GM12875 (cell line): Measurements from ENCODE around the gene NLK.
"Not testable (repeated sequence)": the region's sequence is repeated elsewhere in the genome, so short reads cannot be mapped to it uniquely, and the experiment has no call there.

Experiments used
- H3K4me3 ChIP-seq: one replicate; pipeline ENCODE4 v1.5.1; 2011; ENCODE audit warnings: low read depth, low read length, control low read depth
- CTCF ChIP-seq: IDR thresholded peaks from 2 replicates; pipeline ENCODE4 v1.5.1; 2011; ENCODE audit warnings: low read depth, mild to moderate bottlenecking, control low read depth, inconsistent platforms, low read length, moderate library complexity, borderline replicate concordance; ENCODE audit not compliant: insufficient read depth

NLK gene

DNA sequence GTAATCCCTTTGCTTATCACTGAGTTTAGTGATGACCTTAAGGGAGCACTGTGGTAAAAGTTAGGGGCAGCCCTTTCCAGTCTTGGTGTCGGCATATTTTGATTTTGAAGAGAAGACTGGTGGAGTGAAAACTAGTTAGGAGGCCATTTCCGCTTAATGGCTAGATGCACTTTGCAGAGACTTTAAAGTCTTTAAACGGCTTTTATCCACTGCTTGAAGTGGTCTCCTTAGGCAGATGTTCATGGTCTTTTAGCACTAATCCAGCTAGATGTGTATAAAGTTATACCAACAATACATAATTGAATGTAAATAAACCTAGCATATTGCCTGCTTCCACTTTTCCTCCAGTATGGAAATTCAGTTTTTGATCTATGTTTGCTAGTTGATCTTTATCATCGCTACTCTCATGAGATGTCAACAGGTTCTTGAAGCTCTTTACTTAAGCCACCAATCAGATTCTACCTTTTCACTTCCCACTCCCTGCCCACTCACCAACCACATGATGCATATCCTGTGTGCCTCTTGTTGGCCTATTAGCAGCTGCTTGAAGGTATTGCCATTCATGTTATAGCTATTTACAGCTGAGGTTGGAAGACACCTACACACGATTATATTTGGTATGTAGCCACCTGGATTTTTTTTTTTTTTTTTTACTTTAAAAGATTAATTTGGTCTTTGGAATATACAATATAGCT lies 132.0 kb downstream of the NLK start:
- no peak overlapping the region for H3K4me3 ChIP-seq
- TF ChIP-seq CTCF: no peak

GRCh38 chr17:28177351-28177750 lies 134.9 kb downstream of the NLK start:
- no peak overlapping the region for H3K4me3 ChIP-seq
- TF ChIP-seq CTCF: no peak

DNA sequence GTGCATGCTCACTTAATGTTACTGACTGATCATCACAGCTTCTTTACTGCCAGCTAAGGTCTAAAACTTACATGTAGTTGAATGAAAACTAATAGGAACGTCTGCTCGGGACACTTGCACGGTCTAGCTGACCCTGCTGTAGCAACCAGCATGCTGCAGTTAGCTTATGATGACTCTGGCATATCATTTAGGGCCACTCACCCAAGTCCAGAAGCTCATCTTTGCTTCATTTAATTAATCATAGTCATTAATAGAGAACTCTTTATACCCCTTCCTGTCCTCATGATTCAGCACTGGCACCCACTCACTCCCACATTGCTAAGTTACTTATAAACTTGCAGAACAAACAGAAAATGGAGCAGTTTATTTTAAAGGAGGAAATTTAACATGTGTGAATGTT lies 136.3 kb downstream of the NLK start:
- no peak overlapping the region for H3K4me3 ChIP-seq
- TF ChIP-seq CTCF: no peak

DNA sequence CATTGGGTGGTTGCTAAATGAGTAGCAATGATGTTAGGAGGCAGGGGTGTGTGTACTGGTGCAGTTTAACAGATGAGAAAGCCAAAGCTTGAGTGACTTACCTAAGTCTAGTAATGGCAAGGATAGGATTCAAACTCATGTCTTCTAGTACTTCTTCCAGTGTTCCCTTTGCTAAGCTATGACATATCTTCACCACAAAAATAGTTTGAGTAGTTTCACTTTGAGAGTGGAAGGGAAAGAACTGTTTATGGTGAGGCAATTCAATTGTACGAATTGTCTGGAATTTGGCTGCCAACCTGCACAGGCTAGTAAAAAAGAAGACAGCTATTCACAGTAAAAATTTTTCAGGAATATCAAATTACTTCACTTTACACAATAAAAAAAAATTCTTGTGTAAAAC lies 138.0 kb downstream of the NLK start:
- no peak for TF ChIP-seq CTCF
- no peak overlapping the region for H3K4me3 ChIP-seq

DNA sequence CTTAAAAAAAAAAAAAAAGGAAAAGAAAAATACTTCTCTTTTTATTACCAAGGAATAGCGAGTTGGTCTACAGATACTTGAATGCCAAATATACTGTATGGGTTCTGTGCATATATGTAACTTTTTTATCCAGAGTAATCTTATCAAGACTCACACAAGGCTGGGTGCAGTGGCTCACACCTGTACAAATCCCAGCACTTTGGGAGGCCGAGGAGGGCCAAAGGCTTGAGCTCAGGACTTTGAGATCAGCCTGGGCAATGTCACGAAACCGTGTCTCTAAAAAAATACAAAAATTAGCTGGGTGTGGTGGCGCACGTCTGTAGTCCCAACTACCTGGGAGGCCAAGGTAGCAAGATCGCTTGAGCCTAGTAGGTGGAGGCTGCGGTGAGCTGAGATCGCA lies 139.1 kb downstream of the NLK start:
- TF ChIP-seq CTCF: no peak
- no peak overlapping the region for H3K4me3 ChIP-seq

DNA sequence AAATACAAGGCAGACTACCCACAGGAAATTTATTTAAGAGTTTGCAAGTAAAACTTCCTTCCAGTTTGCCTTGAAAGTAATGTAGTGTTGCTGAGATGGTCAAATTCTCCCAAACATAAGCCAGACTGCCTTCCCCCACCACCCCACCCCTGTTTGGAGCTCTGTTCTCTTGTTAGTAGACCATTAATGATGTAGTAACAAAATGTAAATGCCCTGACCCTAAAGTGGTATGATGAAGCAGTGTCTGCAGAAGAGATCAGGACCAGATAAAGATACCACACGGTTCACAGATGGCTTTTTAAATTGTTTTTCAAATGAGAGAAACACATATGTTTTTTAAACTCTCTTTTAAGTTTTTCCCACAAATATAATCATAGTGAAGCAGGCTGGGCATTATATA lies 140.1 kb downstream of the NLK start:
- no peak overlapping the region for H3K4me3 ChIP-seq
- no peak for TF ChIP-seq CTCF

- H3K4me3 ChIP-seq: no peak overlapping the region
- no peak for TF ChIP-seq CTCF
Observed at GRCh38 chr17:28185658-28186057, 143.2 kb downstream of the NLK start.

DNA sequence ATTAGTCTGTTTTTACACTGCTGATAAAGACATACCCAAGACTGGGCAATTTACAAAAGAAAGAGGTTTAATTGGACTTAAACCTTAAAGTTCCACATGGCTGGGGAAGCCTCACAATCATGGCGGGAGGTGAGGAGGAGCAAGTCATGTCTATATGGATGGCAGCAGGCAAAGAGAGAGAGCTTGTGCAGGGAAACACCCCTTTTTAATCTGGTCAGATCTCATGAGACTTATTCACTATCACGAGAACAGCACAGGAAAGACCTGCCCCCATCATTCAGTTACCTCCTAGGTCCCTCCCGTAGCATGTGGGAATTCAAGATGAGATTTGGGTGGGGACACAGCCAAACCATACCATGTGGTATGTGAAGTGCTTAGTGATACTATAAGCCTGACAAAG lies 144.0 kb downstream of the NLK start:
- H3K4me3 ChIP-seq: not testable (repeated sequence)
